HCT116 (cell line): ENCODE data around the gene USP32.

Experiments
- MAX ChIP-seq: IDR thresholded peaks from 2 replicates; pipeline ENCODE4 v1.6.1; 2012
- POLR2A ChIP-seq: IDR thresholded peaks from 2 replicates; pipeline ENCODE4 v1.7.0; 2011; ENCODE audit warnings: borderline replicate concordance; ENCODE audit not compliant: insufficient read depth, insufficient read length; ENCODE audit errors: extremely low read depth
- SIN3A ChIP-seq: IDR thresholded peaks from 2 replicates; pipeline ENCODE4 v1.6.1; 2012; ENCODE audit warnings: low read depth
- SP1 ChIP-seq: IDR thresholded peaks from 2 replicates; pipeline ENCODE4 v1.6.1; 2012; ENCODE audit warnings: low read depth
- YY1 ChIP-seq: IDR thresholded peaks from 2 replicates; pipeline ENCODE4 v1.6.1; 2011; ENCODE audit warnings: low read length, low read depth, moderate library complexity, mild to moderate bottlenecking; ENCODE audit not compliant: insufficient replicate concordance; ENCODE audit errors: extremely low read depth
- ZNF274 ChIP-seq: fragments of 200-500 bp; sonication (Bioruptor generic); IDR thresholded peaks from 2 replicates; pipeline ENCODE4 v1.6.1; 2014; ENCODE audit warnings: mild to moderate bottlenecking, low read depth, low read length, inconsistent platforms
- TF ChIP-seq, protein P1 (sequence below), 3 experiments: fragments of 200-600 bp in 1 of 3; sonication (generic) in 1 of 3; IDR thresholded peaks in 2 of 3; conservative IDR thresholded peaks in 1 of 3; 2 replicates each; pipeline ENCODE4 v1.5.1; 2012 to 2017; ENCODE audit warnings: low read depth in 2 of 3, low read length in 2 of 3, antibody characterized with exemption in 1 of 3, borderline replicate concordance in 1 of 3, control low read depth in 1 of 3, mild to moderate bottlenecking in 1 of 3, mixed read lengths in 1 of 3, mixed run types in 1 of 3, moderate library complexity in 1 of 3; ENCODE audit not compliant: insufficient read depth in 1 of 3

DNA sequence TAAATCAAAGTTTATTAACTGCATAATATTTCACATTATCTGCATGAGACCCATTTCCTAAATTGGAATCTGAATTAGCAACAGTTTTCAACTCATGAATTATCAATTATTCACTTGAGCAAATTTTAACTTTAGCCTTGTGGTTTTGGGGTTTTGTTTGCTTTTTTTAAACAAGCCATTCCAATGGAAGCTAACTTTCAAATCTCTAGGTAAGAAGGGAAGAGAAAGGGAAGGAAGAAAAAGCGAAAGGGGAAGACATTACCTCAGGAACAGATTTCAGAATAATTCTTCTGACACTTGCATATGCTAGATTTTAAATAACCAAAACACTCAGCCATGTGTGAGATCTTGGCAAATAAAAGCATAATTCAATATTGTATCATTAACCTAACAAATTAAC, 139.5 kb downstream of the USP32 start:
- no peak for TF ChIP-seq POLR2A
- no peak for TF ChIP-seq YY1
- TF ChIP-seq ZNF274: no peak
- TF ChIP-seq, protein P1, sequence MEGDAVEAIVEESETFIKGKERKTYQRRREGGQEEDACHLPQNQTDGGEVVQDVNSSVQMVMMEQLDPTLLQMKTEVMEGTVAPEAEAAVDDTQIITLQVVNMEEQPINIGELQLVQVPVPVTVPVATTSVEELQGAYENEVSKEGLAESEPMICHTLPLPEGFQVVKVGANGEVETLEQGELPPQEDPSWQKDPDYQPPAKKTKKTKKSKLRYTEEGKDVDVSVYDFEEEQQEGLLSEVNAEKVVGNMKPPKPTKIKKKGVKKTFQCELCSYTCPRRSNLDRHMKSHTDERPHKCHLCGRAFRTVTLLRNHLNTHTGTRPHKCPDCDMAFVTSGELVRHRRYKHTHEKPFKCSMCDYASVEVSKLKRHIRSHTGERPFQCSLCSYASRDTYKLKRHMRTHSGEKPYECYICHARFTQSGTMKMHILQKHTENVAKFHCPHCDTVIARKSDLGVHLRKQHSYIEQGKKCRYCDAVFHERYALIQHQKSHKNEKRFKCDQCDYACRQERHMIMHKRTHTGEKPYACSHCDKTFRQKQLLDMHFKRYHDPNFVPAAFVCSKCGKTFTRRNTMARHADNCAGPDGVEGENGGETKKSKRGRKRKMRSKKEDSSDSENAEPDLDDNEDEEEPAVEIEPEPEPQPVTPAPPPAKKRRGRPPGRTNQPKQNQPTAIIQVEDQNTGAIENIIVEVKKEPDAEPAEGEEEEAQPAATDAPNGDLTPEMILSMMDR (IDR thresholded peaks at IDR 0.05 in 2 of 3, conservative IDR thresholded peaks at IDR 0.05 in 1 of 3; ENCODE audit: borderline replicate concordance in 1 of 3, insufficient read depth in 1 of 3, low read depth in 2 of 3, low read length in 2 of 3): no peak
- TF ChIP-seq MAX: no peak
- no peak for TF ChIP-seq SIN3A
- no peak for TF ChIP-seq SP1
